Spleen (tissue), 7 donors: Measurements from ENCODE around the gene OXER1.

Experiments
- CTCF ChIP-seq, 11 experiments: fragments of 200-600 bp in 7 of 11; fragments of 450-650 bp in 4 of 11; sonication (generic) in 4 of 11; IDR thresholded peaks in 8 of 11; conservative IDR thresholded peaks in 3 of 11; 1 replicate in 7 of 11; 2 replicates in 4 of 11; pipeline versions ENCODE4 v1.4.0 to v1.8.0; 2016 to 2021; ENCODE audit warnings: antibody characterized with exemption in 11 of 11, inconsistent platforms in 4 of 11, mild to moderate bottlenecking in 1 of 11
- POLR2A ChIP-seq, 3 donors: fragments of 450-650 bp; IDR thresholded peaks; one replicate each; pipeline ENCODE4 v1.5.1; 2017; ENCODE audit warnings: antibody characterized with exemption in 3 of 3, mild to moderate bottlenecking in 1 of 3
- POLR2AphosphoS5 ChIP-seq, 3 donors: sonication (generic); formaldehyde crosslinking; IDR thresholded peaks; one replicate each; pipeline ENCODE4 v1.5.1; 2017; ENCODE audit warnings: antibody characterized with exemption in 3 of 3
- donor health status: DM: no; HTN: no; CAD: no; lungs with moderate emphysema.
- donor health status: DM: no; HTN: no; CAD: no.
- donor health status: DM: no; HTN: no; CAD: no.

DNA sequence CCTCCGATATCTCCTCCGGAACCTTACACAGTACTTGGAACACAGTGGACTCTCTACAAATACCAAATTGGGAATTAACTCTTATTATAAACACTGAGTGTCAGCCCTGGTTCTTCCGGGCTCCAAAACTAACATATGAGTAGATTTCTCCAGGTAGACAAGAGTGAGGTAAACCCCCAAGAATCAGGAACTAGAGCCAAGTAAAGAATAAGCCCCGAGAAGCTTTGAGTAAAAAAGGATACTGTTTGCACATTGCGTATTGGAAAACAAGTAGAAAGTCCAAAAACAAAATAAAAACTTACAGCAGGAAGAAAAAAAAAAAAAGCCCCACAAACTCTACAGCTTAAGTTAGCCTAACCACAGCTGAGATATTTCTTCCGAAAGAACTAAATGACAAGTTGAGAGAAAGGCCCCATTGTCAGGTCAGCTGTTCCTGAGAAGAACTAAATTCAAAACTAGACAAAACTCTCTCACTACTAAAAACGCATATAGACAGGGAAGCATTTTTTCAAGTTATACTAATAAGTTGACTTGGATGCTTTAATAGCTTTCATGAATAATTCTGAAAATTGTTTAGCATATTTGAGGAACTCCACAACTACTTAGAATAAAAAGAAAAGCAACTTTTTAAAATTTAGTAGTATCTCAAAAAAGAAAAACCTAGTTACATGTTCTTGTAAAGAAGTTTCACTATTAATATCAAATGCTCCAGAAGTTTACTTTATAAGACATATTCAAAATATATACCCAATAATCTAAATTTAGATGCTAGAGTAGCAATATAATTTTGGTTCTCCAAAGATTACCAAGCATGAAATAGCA, 32.7 kb upstream of the OXER1 start:
- no peak for TF ChIP-seq CTCF (IDR thresholded peaks at IDR 0.05 in 8 of 11, conservative IDR thresholded peaks at IDR 0.05 in 3 of 11)
- TF ChIP-seq POLR2A (IDR thresholded peaks at IDR 0.05) = no peak
- TF ChIP-seq POLR2AphosphoS5 (IDR thresholded peaks at IDR 0.05) = no peak
